ENCODE results near the gene C1QL1.

C1QL1 gene

GRCh38 chr17:44933824-44934744, 34.0 kb downstream of the C1QL1 start:
- Histone ChIP-seq H3K36me3 (ENCODE audit: control insufficient read depth, low read depth, low read length) (peaks cover 69% of the 10 kb centered on the region), H3K9me3 (ENCODE audit: control insufficient read depth, low read depth, low read length) (no peaks in the 10 kb centered on the region), H3K27me3 (ENCODE audit: control insufficient read depth, insufficient read depth, low read length) (no peaks in the 10 kb centered on the region), H3K9ac (ENCODE audit: low read length) (no peak overlapping the region), H3K4me1 (ENCODE audit: control insufficient read depth, low read depth, low read length) (no peaks in the 10 kb centered on the region), H3K27ac (ENCODE audit: low read length) (no peak overlapping the region), H3K4me3 (ENCODE audit: low read length) (no peak overlapping the region)

GRCh38 chr17:44932787-44933097, 35.4 kb downstream of the C1QL1 start:
- Histone ChIP-seq H3K9me3 (ENCODE audit: control insufficient read depth, low read depth, low read length) (no peaks in the 10 kb centered on the region), H3K27me3 (ENCODE audit: control insufficient read depth, insufficient read depth, low read length) (no peaks in the 10 kb centered on the region), H3K4me1 (ENCODE audit: control insufficient read depth, low read depth, low read length) (no peaks in the 10 kb centered on the region), H3K9ac (ENCODE audit: low read length) (no peak overlapping the region), H3K4me3 (ENCODE audit: low read length) (no peak overlapping the region), H3K36me3 (ENCODE audit: control insufficient read depth, low read depth, low read length) (peaks cover 82% of the 10 kb centered on the region), H3K27ac (ENCODE audit: low read length) (no peak overlapping the region)

GRCh38 chr17:44932096-44932786, 35.9 kb downstream of the C1QL1 start:
- H3K36me3 ChIP-seq (ENCODE audit: control insufficient read depth, low read depth, low read length): peaks cover 85% of the 10 kb centered on the region
- H3K9me3 ChIP-seq (ENCODE audit: control insufficient read depth, low read depth, low read length): no peaks in the 10 kb centered on the region
- H3K27me3 ChIP-seq (ENCODE audit: control insufficient read depth, insufficient read depth, low read length): no peaks in the 10 kb centered on the region
- no peak overlapping the region for H3K9ac ChIP-seq (ENCODE audit: low read length)
- no peak overlapping the region for H3K4me3 ChIP-seq (ENCODE audit: low read length)
- no peaks in the 10 kb centered on the region for H3K4me1 ChIP-seq (ENCODE audit: control insufficient read depth, low read depth, low read length)
- no peak overlapping the region for H3K27ac ChIP-seq (ENCODE audit: low read length)

GRCh38 chr17:44931376-44931775, 36.7 kb downstream of the C1QL1 start:
- H3K27ac ChIP-seq (ENCODE audit: low read length): no peak overlapping the region
- H3K4me3 ChIP-seq (ENCODE audit: low read length): no peak overlapping the region
- no peak overlapping the region for H3K9ac ChIP-seq (ENCODE audit: low read length)
- H3K36me3 ChIP-seq (ENCODE audit: control insufficient read depth, low read depth, low read length): peaks cover 88% of the 10 kb centered on the region
- no peaks in the 10 kb centered on the region for H3K9me3 ChIP-seq (ENCODE audit: control insufficient read depth, low read depth, low read length)
- no peaks in the 10 kb centered on the region for H3K27me3 ChIP-seq (ENCODE audit: control insufficient read depth, insufficient read depth, low read length)
- no peaks in the 10 kb centered on the region for H3K4me1 ChIP-seq (ENCODE audit: control insufficient read depth, low read depth, low read length)

- Histone ChIP-seq H3K27ac (ENCODE audit: low read length) (no peak overlapping the region), H3K9me3 (ENCODE audit: control insufficient read depth, low read depth, low read length) (no peaks in the 10 kb centered on the region), H3K4me1 (ENCODE audit: control insufficient read depth, low read depth, low read length) (no peaks in the 10 kb centered on the region), H3K9ac (ENCODE audit: low read length) (no peak overlapping the region), H3K36me3 (ENCODE audit: control insufficient read depth, low read depth, low read length) (peaks cover 88% of the 10 kb centered on the region), H3K27me3 (ENCODE audit: control insufficient read depth, insufficient read depth, low read length) (no peaks in the 10 kb centered on the region), H3K4me3 (ENCODE audit: low read length) (no peak overlapping the region)
These were observed 37.4 kb downstream of the C1QL1 start for GRCh38 chr17:44930667-44931066.

GRCh38 chr17:44928950-44929720, 39.0 kb downstream of the C1QL1 start:
- Histone ChIP-seq H3K9ac (ENCODE audit: low read length) (no peak overlapping the region), H3K36me3 (ENCODE audit: control insufficient read depth, low read depth, low read length) (peaks cover 79% of the 10 kb centered on the region), H3K9me3 (ENCODE audit: control insufficient read depth, low read depth, low read length) (no peaks in the 10 kb centered on the region), H3K4me1 (ENCODE audit: control insufficient read depth, low read depth, low read length) (no peaks in the 10 kb centered on the region), H3K27me3 (ENCODE audit: control insufficient read depth, insufficient read depth, low read length) (no peaks in the 10 kb centered on the region), H3K27ac (ENCODE audit: low read length) (no peak overlapping the region), H3K4me3 (ENCODE audit: low read length) (no peak overlapping the region)

GRCh38 chr17:44928136-44928535, 40.0 kb downstream of the C1QL1 start:
- Histone ChIP-seq H3K9me3 (ENCODE audit: control insufficient read depth, low read depth, low read length) (no peaks in the 10 kb centered on the region), H3K36me3 (ENCODE audit: control insufficient read depth, low read depth, low read length) (peaks cover 71% of the 10 kb centered on the region), H3K27me3 (ENCODE audit: control insufficient read depth, insufficient read depth, low read length) (no peaks in the 10 kb centered on the region), H3K4me3 (ENCODE audit: low read length) (no peak overlapping the region), H3K9ac (ENCODE audit: low read length) (no peak overlapping the region), H3K27ac (ENCODE audit: low read length) (no peak overlapping the region), H3K4me1 (ENCODE audit: control insufficient read depth, low read depth, low read length) (no peaks in the 10 kb centered on the region)

GRCh38 chr17:44927696-44928095, 40.4 kb downstream of the C1QL1 start:
- peaks cover 66% of the 10 kb centered on the region for H3K36me3 ChIP-seq (ENCODE audit: control insufficient read depth, low read depth, low read length)
- H3K9ac ChIP-seq (ENCODE audit: low read length): no peak overlapping the region
- no peak overlapping the region for H3K27ac ChIP-seq (ENCODE audit: low read length)
- H3K9me3 ChIP-seq (ENCODE audit: control insufficient read depth, low read depth, low read length): no peaks in the 10 kb centered on the region
- H3K4me1 ChIP-seq (ENCODE audit: control insufficient read depth, low read depth, low read length): no peaks in the 10 kb centered on the region
- H3K27me3 ChIP-seq (ENCODE audit: control insufficient read depth, insufficient read depth, low read length): no peaks in the 10 kb centered on the region
- H3K4me3 ChIP-seq (ENCODE audit: low read length): no peak overlapping the region

- no peaks in the 10 kb centered on the region for H3K9me3 ChIP-seq (ENCODE audit: control insufficient read depth, low read depth, low read length)
- peaks cover 59% of the 10 kb centered on the region for H3K36me3 ChIP-seq (ENCODE audit: control insufficient read depth, low read depth, low read length)
- H3K4me1 ChIP-seq (ENCODE audit: control insufficient read depth, low read depth, low read length): no peaks in the 10 kb centered on the region
- H3K4me3 ChIP-seq (ENCODE audit: low read length): no peak overlapping the region
- no peak overlapping the region for H3K9ac ChIP-seq (ENCODE audit: low read length)
- H3K27me3 ChIP-seq (ENCODE audit: control insufficient read depth, insufficient read depth, low read length): no peaks in the 10 kb centered on the region
- no peak overlapping the region for H3K27ac ChIP-seq (ENCODE audit: low read length)
These were observed 41.1 kb downstream of the C1QL1 start for GRCh38 chr17:44926821-44927525.

- Histone ChIP-seq H3K4me1 (ENCODE audit: control insufficient read depth, low read depth, low read length) (no peaks in the 10 kb centered on the region), H3K36me3 (ENCODE audit: control insufficient read depth, low read depth, low read length) (peaks cover 49% of the 10 kb centered on the region), H3K9me3 (ENCODE audit: control insufficient read depth, low read depth, low read length) (no peaks in the 10 kb centered on the region), H3K4me3 (ENCODE audit: low read length) (no peak overlapping the region), H3K9ac (ENCODE audit: low read length) (no peak overlapping the region), H3K27ac (ENCODE audit: low read length) (no peak overlapping the region), H3K27me3 (ENCODE audit: control insufficient read depth, insufficient read depth, low read length) (no peaks in the 10 kb centered on the region)
These were observed 42.1 kb downstream of the C1QL1 start for GRCh38 chr17:44925731-44926697.

Measured in iPS-18a (cell line).